Inferior parietal cortex (tissue), 1 donor: ENCODE data around the gene CAMK2D.

Experiments
- DNase-seq: peaks from one replicate; pipeline ENCODE4 v3.0.0-alpha.2; 2016; ENCODE audit errors: extremely low spot score

The CAMK2D gene

GRCh38 chr4:113682730-113683537 lies 78.6 kb downstream of the CAMK2D start:
- DNase-seq: no peak

- DNase-seq: no peak
These were observed 82.9 kb downstream of the CAMK2D start for GRCh38 chr4:113678641-113679040.

DNA sequence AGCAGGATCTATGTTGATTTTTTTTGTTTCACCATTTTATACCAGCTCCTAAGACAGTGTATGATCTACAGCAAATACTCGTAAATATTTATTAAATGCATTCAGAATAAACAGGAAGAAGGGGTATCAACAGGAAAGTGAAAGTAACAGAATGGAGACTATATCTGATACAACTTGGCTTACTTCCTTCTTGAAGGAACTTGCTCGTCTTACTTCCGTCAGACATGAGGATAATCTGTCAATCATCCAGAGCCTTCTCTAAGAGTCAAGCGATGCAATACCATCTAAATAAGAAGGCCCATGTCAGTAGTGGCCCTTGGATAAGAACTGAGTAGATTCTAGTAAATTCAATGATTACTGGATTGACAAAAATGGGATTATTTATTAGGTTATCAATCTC lies 84.2 kb downstream of the CAMK2D start:
- DNase-seq: no peak

DNA sequence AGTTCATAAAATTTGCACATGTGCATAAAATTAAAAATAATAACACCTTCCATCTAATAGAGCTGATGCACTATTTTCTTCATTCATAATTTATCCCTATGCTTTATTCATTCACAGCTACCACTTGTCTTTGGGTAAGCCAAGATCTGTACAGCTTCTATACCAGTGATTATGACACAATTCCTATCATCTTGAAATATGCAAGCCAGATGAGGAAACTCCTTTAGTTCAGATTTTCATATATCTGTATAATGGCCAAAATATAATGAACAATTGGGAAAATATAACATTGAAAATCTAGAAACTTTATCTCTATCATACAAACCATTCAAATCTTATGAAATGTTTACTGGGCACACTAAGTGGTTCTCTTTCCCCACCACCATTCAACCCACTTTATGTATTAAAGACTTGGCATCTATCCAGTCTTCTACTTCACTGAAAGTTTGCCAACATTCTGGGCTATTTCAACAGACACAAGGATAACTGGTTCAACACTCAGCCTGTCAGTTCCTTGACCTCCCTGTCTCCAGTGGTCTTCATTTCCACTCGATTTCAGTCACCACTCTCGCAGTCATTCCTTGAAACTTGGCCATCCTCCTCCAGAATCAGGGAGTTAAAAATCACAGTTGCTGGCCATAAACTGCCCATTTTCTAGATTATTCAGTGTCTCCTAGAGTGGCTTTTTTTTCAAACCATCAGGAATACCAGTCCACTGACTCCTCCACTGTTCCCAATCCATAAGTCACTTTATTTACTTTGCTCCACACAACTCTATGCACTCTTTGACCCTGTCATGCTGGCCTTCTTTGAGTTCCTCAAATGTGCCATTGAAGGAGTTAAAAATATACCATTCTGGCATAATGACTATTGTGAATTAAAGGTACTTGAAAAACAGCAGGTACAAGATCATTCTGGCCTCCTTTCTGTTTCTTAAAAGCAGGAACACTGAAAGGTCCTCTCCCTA lies 85.5 kb downstream of the CAMK2D start:
- no peak for DNase-seq

GRCh38 chr4:113674733-113675132 lies 86.8 kb downstream of the CAMK2D start:
- no peak for DNase-seq

DNA sequence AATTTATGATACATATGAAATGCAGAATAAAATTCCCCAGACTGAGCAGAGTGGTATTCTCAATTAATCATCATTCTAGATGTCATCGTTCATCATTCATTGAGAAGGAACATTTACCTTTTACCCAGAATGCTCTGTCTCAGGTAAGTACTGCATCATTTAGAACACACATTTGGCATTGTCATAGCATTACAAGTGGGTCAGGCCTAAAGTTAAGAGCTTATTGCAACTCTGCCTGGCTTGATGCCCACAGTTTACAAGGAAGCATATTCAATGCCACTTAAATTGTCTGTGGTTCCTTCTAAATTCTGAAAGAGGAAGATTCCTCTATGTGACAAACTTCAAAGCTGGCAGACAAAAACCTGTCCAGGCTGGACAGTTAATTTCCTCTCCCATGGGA lies 87.3 kb downstream of the CAMK2D start:
- DNase-seq: no peak

- no peak for DNase-seq
These were observed 88.1 kb downstream of the CAMK2D start for GRCh38 chr4:113673450-113673849.

- no peak for DNase-seq
These were observed 95.0 kb downstream of the CAMK2D start for GRCh38 chr4:113666386-113667114.

DNA sequence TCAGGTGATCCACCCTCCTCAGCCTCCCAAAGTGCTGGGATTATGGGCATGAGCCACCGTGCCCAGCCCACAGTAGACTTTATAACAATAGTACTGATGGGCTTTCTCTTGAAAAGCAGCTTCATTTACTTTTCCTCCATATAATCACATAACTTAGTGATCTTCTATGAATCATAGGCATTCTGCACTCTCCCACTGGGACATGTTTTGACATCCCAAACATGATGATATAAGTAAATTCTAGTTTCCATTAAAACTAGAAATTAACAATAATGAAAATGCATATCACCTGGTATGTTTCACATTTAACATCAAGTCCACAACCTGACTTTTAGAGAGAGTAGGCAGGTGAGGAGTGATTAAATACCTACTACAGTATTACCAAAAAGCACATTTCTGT lies 96.5 kb downstream of the CAMK2D start:
- DNase-seq: no peak

DNA sequence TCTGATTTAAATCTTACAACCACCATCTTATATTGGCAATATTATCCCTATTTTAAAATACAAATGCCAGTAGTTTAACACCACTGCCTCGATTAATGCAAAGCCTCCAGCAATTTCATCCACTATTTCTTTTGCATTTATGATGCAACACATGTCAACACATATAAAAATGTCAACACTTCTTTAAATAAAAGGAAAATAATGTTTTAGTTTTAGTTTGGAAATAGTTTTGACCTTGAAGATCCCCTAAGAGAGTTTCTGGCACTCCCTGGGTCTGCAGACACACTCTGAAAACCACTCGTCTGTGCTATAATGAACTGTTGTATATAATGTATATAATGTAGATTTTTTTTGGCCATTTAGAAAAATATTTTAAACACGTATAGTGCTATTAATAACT lies 99.0 kb downstream of the CAMK2D start:
- DNase-seq: no peak

DNA sequence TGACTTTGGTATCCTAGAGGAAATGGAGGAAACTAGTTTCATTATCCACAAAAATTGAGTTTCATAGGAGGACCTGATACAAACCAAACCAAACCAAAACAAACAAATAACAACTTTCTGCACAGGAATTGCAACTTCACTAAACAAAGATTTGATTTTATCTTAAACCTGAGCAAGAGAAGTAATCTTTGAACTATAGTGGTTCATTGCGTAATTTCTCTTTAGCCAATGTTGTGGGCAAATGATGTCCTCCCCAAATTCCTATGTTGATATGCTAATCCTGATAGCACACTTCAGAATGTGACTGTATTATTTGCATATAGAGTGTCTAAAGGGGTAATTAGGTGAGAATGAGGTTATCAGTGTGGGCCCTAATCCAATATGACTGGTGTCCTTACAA lies 102.4 kb downstream of the CAMK2D start:
- no peak for DNase-seq

DNA sequence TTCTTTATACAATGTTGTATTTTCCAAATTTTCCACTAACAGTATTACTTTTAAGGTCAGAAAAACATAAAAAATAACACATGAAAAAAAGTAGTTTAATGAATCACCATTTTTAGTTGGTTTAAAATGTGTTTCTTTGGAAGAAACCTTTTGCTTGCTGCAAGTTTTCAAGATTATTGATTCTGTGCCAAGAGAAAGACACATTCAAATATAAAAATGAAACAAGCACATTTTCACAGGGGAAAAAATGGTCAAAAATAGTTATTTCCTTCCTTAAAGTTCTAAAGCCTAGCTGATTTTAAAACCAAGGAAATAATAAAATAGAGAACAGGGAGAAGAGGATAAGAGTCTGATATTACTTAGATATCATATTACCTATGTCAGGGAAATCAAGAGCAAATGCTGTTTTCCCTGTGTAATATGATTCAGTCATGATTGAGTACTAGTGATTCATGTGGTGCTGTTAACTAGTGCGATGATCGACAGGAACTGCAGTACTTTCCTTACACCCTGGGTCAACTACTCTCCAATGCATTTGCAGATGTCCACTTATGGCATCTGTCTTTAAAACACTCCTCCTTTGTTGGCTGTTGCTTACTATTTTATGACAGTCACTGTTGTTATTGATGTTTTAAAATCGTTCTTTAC lies 103.8 kb downstream of the CAMK2D start:
- DNase-seq: no peak

GRCh38 chr4:113653871-113654270 lies 107.7 kb downstream of the CAMK2D start:
- no peak for DNase-seq

- DNase-seq: no peak
These were observed 115.1 kb downstream of the CAMK2D start for GRCh38 chr4:113646442-113646822.

DNA sequence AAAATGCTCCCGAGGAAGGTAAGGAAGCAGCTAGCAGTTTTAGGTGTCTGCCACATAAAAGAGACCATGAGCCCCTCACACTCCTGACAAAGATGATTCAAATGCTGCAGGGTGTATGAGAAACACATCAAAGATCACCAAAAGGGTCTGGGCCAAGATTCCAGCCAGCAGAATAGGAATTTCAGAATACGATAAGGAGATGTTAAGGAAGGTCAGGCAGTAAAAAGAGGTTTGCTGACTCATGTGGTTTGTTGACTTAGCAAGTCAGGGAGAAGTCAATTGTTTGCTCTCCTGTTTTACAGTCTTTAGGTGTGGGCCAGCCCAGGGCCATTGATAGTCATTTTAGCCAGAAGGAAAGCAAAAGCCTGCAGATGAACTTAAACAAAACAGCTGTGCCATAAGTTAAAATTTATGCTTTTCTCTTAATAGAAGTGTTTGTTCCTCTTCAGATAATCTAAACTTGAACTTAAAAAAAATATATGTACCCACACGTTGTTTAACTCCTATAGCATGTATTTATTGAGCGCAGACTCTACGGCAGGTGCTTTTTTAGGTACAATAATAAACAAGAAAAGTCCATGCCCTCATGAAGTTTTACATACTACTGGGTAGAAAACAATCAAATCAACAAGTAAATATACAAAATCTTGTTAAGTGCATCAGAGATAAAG lies 115.6 kb downstream of the CAMK2D start:
- DNase-seq: no peak

DNA sequence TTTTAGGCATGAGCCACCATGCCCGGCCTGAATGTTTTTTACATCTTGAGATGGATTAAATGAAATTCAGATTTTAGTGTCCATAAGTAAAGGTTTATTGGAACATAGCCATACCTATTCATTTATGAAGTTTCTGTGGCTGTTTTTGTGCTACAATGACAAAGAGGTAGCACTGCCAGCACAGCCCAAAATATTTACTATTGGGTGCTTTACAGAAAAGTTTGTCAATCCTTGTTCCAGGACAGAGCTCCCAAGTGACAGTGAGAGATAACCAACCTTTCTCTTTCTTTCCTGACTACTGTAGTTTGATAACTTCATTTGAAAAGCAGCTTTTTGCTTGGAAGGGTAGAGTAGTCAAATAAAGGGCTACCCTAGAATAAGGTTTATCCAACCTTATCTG lies 116.2 kb downstream of the CAMK2D start:
- no peak for DNase-seq

DNA sequence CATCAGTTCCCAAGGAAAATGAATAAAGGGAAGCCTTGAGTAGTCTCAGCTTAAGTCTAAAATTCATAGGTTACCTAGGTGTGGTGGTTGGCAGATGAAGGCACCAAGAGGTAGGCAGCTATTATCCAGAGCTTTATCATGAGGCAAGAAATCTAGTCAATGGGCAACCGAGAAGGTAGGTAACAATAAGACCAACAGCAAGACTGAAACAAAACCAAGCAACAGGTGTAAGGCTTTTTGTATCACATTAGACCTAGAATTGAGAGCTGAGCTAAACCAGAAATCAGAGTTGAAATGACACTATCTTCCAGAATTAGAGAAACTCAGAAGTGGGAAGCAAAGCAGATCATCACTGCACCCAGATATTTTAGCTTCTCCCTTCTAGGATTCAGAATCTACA lies 117.1 kb downstream of the CAMK2D start:
- DNase-seq: no peak

DNA sequence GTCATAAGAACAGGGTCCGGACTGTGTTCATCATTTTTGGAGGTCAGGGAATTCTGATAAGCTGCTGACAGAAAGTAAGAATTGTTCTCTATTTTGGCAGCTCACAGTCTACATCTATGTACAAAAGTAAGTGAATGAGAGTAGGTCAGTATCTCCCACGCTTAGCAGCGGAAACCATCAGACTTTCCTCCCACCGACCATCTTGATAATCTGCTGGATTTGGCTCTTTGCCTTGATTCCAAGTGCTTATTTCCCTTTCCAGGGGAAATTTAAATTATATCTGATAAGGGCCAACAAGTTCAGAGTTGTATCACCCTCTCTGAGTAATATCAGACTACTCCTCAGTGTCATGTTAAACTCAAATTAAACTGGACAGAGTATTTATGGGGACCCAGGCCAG lies 118.0 kb downstream of the CAMK2D start:
- DNase-seq: no peak

DNA sequence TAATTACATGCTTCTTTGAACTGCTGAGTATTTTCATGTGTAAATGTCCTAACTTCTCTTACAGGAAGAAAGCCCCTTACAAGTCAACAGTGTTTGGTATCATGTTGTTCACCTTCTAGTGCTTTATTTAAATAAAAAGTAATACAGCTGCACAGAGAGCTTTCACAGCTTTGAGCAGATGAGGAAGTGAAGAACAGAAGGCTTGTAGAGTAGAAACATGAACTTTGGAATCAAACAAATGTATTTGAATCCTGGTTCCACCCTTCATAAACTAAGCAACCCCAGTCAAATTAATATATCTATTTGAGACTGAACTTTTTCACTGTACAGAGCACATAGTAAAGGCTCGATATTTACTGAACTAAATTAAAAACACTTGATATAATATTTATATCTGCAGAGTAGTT lies 120.5 kb downstream of the CAMK2D start:
- no peak for DNase-seq

DNA sequence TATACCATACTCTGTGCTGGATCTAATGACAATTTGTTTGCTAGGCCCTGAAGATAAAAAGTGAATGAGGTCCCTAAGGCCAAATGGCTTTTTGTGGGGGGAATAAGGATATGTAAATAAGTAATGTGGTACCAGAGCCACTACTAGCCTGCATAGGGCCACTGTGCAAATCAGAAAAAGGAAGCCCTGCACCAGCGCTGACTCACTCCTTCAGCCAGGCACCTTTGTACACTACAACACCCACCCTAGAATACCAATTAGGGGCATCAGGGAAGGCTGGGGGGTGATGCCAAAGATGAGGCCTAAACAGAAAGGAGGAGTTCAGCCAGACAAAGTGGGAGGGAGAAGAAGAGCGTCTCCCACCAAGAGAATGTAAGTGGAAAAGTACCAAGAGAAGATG lies 122.2 kb downstream of the CAMK2D start:
- no peak for DNase-seq

DNA sequence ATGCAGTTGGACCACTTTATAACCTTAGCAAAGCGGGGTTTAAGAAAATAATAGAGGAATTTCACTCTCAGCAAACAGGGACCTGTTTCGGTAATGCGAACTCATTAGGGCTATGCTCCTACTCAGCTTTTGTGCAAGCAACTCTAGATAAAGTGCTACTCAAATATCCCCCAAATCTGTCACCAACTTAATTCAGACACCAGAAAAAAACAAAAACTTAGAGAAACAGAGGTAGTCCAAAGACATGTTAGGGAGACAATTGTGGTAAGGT lies 123.0 kb downstream of the CAMK2D start:
- no peak for DNase-seq
